ENCODE results near the gene GNAI3. TPM values are rescaled to one million over a fixed set of nuclear protein-coding genes. Genes with fewer than 3 reads are reported as not detected.

The GNAI3 gene
- total and polyA plus RNA-seq, 8 donors: 1.1 to 3.9 (median 2.8) TPM

GRCh38 chr1:109667452-109668122, 119.2 kb downstream of the GNAI3 start, which contains the start of gene GSTM2:
Gene GSTM2, plus strand, starts transcription at chr1:109668057. Its CDS starts 59 bp downstream, at chr1:109668116.
- Histone ChIP-seq H3K9me3 (no peaks in the 10 kb centered on the region), H3K36me3 (no peaks in the 10 kb centered on the region), H3K27ac (no peak within 1 kb of the TSS), H3K4me1 (peaks cover 0 to 3% (median 0%) of the 10 kb centered on the region in 3 donors), H3K4me3 (peak within 1 kb of the TSS; percentile 15 to 54 (median 36)), H3K27me3 (no peaks in the 10 kb centered on the region)
- intact Hi-C loops (cut with DNase I): no loop called here
- FAIRE-seq (no peak), ATAC-seq (peak; percentile 99 to 100 (median 100)), DNase-seq (peak; percentile 89 to 97 (median 92))
- WGBS, 2 donors: 8 to 10% methylated on average over 22 of the region's 22 CpGs
- TF ChIP-seq, protein P1, sequence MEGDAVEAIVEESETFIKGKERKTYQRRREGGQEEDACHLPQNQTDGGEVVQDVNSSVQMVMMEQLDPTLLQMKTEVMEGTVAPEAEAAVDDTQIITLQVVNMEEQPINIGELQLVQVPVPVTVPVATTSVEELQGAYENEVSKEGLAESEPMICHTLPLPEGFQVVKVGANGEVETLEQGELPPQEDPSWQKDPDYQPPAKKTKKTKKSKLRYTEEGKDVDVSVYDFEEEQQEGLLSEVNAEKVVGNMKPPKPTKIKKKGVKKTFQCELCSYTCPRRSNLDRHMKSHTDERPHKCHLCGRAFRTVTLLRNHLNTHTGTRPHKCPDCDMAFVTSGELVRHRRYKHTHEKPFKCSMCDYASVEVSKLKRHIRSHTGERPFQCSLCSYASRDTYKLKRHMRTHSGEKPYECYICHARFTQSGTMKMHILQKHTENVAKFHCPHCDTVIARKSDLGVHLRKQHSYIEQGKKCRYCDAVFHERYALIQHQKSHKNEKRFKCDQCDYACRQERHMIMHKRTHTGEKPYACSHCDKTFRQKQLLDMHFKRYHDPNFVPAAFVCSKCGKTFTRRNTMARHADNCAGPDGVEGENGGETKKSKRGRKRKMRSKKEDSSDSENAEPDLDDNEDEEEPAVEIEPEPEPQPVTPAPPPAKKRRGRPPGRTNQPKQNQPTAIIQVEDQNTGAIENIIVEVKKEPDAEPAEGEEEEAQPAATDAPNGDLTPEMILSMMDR (IDR thresholded peaks at IDR 0.05): no peak

Other genes starting within 250 kb of the GNAI3 start
- under 1 TPM in 2 of 6 donors, not detected in 4; 0.26 to 0.28 TPM for gene MYBPHL, start 241.6 kb upstream of the GNAI3 start, total RNA-seq
- 1 to 10 TPM in 1 of 2 donors, under 1 TPM in 1; 0.27 to 1.1 TPM for gene MYBPHL, start 241.6 kb upstream of the GNAI3 start, polyA plus RNA-seq
- gene SORT1, start 150.7 kb upstream of the GNAI3 start, total RNA-seq: 10 to 100 TPM; 22.9 to 60.7 (median 30.7) TPM
- 10 to 100 TPM; 10.4 to 14.9 TPM for gene SORT1, start 150.7 kb upstream of the GNAI3 start, polyA plus RNA-seq
- 10 to 100 TPM; 21.4 to 36.2 (median 27.7) TPM for gene PSMA5, start 122.2 kb upstream of the GNAI3 start, total RNA-seq
- gene PSMA5, start 122.2 kb upstream of the GNAI3 start, polyA plus RNA-seq: 10 to 100 TPM; 16.1 to 24.8 TPM
- gene SYPL2, start 82.1 kb upstream of the GNAI3 start, total RNA-seq: 1 to 10 TPM; 1.5 to 3.7 (median 2.5) TPM
- gene SYPL2, start 82.1 kb upstream of the GNAI3 start, polyA plus RNA-seq: 1 to 10 TPM; 1.5 to 2.8 TPM
- gene ATXN7L2, start 64.7 kb upstream of the GNAI3 start, total RNA-seq: 1 to 10 TPM; 1.1 to 3.5 (median 1.7) TPM
- gene ATXN7L2, start 64.7 kb upstream of the GNAI3 start, polyA plus RNA-seq: 10 to 100 TPM; 15.2 to 15.7 TPM
- 10 to 100 TPM in 3 of 6 donors, 1 to 10 TPM in 3; 8.1 to 11.6 (median 9.7) TPM for gene CYB561D1, start 54.5 kb upstream of the GNAI3 start, total RNA-seq
- 1 to 10 TPM; 5.1 to 7.1 TPM for gene CYB561D1, start 54.5 kb upstream of the GNAI3 start, polyA plus RNA-seq
- 1 to 10 TPM; 4.4 to 5.8 (median 5.3) TPM for gene AMIGO1, start 38.9 kb upstream of the GNAI3 start, total RNA-seq
- gene AMIGO1, start 38.9 kb upstream of the GNAI3 start, polyA plus RNA-seq: 1 to 10 TPM; 1.6 to 4.9 TPM
- under 1 TPM in 1 of 6 donors, not detected in 5; 0.09 TPM for gene GPR61, start 8.7 kb upstream of the GNAI3 start, total RNA-seq
- under 1 TPM in 1 of 2 donors, not detected in 1; 0.19 TPM for gene GPR61, start 8.7 kb upstream of the GNAI3 start, polyA plus RNA-seq
- gene GNAT2, start 71.0 kb downstream of the GNAI3 start, total RNA-seq: under 1 TPM in 1 of 6 donors, not detected in 5; 0.60 TPM
- under 1 TPM in 1 of 2 donors, not detected in 1; 0.82 TPM for gene GNAT2, start 71.0 kb downstream of the GNAI3 start, polyA plus RNA-seq
- 10 to 100 TPM; 17.6 to 48.5 (median 26.1) TPM for gene AMPD2, start 71.2 kb downstream of the GNAI3 start, total RNA-seq
- gene AMPD2, start 71.2 kb downstream of the GNAI3 start, polyA plus RNA-seq: 10 to 100 TPM; 40.3 to 57.3 TPM
- gene GSTM4, start 107.5 kb downstream of the GNAI3 start, total RNA-seq: 10 to 100 TPM; 13.4 to 36.6 (median 16.5) TPM
- gene GSTM4, start 107.5 kb downstream of the GNAI3 start, polyA plus RNA-seq: 10 to 100 TPM; 24.4 to 32.8 TPM
- 10 to 100 TPM; 10.4 to 47.5 (median 27.6) TPM for gene GSTM2, start 119.4 kb downstream of the GNAI3 start, total RNA-seq
- 100 to 1,000 TPM; 139 to 193 TPM for gene GSTM2, start 119.4 kb downstream of the GNAI3 start, polyA plus RNA-seq
- 10 to 100 TPM in 3 of 6 donors, not detected in 3; 23.3 to 32.1 (median 26.9) TPM for gene GSTM1, start 139.2 kb downstream of the GNAI3 start, total RNA-seq
- 10 to 100 TPM; 21.7 to 41.8 TPM for gene GSTM1, start 139.2 kb downstream of the GNAI3 start, polyA plus RNA-seq
- gene GSTM5, start 163.6 kb downstream of the GNAI3 start, total RNA-seq: 1 to 10 TPM in 3 of 6 donors, under 1 TPM in 3; 0.42 to 4.5 (median 1.1) TPM
- 1 to 10 TPM; 3.0 to 3.8 TPM for gene GSTM5, start 163.6 kb downstream of the GNAI3 start, polyA plus RNA-seq
- gene GSTM3, start 192.4 kb downstream of the GNAI3 start, total RNA-seq: 10 to 100 TPM; 13.9 to 29.0 (median 19.1) TPM
- 10 to 100 TPM; 37.2 to 58.1 TPM for gene GSTM3, start 192.4 kb downstream of the GNAI3 start, polyA plus RNA-seq
- gene EPS8L3, start 215.3 kb downstream of the GNAI3 start, total RNA-seq: 1 to 10 TPM in 5 of 6 donors, under 1 TPM in 1; 0.39 to 3.2 (median 1.4) TPM
- gene EPS8L3, start 215.3 kb downstream of the GNAI3 start, polyA plus RNA-seq: 1 to 10 TPM in 1 of 2 donors, under 1 TPM in 1; 0.46 to 4.3 TPM

Data from pancreas (tissue), 10 donors.